DND-41 (cell line): ENCODE results near the gene TDRD9.
A peak's percentile ranks its signal among the peaks of the same experiment; 100 is the strongest.

Source experiments
- ATAC-seq: fragments of 200-7000 bp; cut with Tn5 transposase; 3 replicates; pipeline ENCODE4 v1.9.1; 2021; ENCODE audit warnings: low read depth; ENCODE audit not compliant: insufficient read depth
- DNase-seq: peaks from one replicate; pipeline ENCODE4 v3.0.0-alpha.2; 2020
- H2AFZ ChIP-seq: 2 replicates; pipeline ENCODE4 v1.6.0; 2012; ENCODE audit warnings: low read depth, low read length
- H3K27ac ChIP-seq: 2 replicates; pipeline ENCODE4 v1.5.1; 2012; ENCODE audit warnings: low read length, inconsistent platforms
- H3K27me3 ChIP-seq: fragments of 200-600 bp; sonication (generic); 2 replicates; pipeline ENCODE4 v1.6.0; 2012; ENCODE audit warnings: low read length, mild to moderate bottlenecking, inconsistent platforms; ENCODE audit not compliant: insufficient read depth, poor library complexity
- H3K36me3 ChIP-seq: 2 replicates; pipeline ENCODE4 v1.5.1; 2012; ENCODE audit warnings: low read length, inconsistent platforms; ENCODE audit not compliant: insufficient read depth
- H3K4me1 ChIP-seq: 2 replicates; pipeline ENCODE4 v1.5.1; 2012; ENCODE audit warnings: mild to moderate bottlenecking, low read length; ENCODE audit not compliant: insufficient read depth
- H3K4me2 ChIP-seq: 2 replicates; pipeline ENCODE4 v1.6.0; 2012; ENCODE audit warnings: mild to moderate bottlenecking, moderate library complexity, low read length, inconsistent platforms; ENCODE audit not compliant: insufficient read depth
- H3K4me3 ChIP-seq, 2 experiments: fragments of 200-600 bp in 1 of 2; shearing (Covaris generic) in 1 of 2; 2 replicates each; pipeline ENCODE4 v1.5.1; 2012 to 2016; ENCODE audit warnings: inconsistent platforms in 2 of 2, low read length in 2 of 2, mild to moderate bottlenecking in 2 of 2, low read depth in 1 of 2, moderate library complexity in 1 of 2
- H3K79me2 ChIP-seq: 2 replicates; pipeline ENCODE4 v1.6.0; 2012; ENCODE audit warnings: low read length, inconsistent platforms; ENCODE audit not compliant: insufficient read depth
- H3K9ac ChIP-seq: 2 replicates; pipeline ENCODE4 v1.6.0; 2012; ENCODE audit warnings: low read depth, mild to moderate bottlenecking, inconsistent platforms, low read length, moderate library complexity
- H3K9me3 ChIP-seq: 2 replicates; pipeline ENCODE4 v1.5.1; 2012; ENCODE audit warnings: low read length, moderate library complexity, mild to moderate bottlenecking, inconsistent platforms; ENCODE audit not compliant: insufficient read depth, severe bottlenecking
- H4K20me1 ChIP-seq: 2 replicates; pipeline ENCODE4 v1.6.0; 2012; ENCODE audit warnings: low read length; ENCODE audit not compliant: insufficient read depth
- EZH2 ChIP-seq: IDR thresholded peaks from 3 replicates; pipeline ENCODE4 v1.6.1; 2012; ENCODE audit warnings: borderline replicate concordance, low read depth, mild to moderate bottlenecking, moderate library complexity, low read length, inconsistent platforms; ENCODE audit not compliant: severe bottlenecking
- TF ChIP-seq, protein P1 (sequence below): IDR thresholded peaks from 2 replicates; pipeline ENCODE4 v1.5.1; 2012; ENCODE audit warnings: borderline replicate concordance, low read length, moderate library complexity, mild to moderate bottlenecking; ENCODE audit not compliant: poor library complexity, severe bottlenecking; ENCODE audit errors: extremely low read depth

Gene TDRD9

DNA sequence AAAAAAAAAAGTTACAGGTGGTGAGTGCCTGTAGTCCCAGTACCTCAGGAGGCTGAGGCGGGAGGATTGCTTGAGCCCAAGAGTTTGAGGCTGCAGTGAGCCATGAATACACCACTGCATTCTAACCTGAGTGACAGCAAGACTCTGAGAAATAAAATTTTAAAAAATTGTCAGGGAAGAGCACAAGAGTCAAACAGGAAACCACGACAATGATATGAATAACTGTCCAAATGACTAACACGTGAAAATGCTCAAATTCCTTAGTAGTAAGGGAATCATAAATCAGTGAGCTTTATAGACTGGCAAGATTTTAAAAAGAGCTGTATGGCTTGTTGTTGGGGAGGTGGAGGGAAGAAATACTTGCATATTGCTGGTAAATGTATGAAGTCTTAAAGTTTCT, 144.3 kb downstream of the TDRD9 start:
- Histone ChIP-seq H3K4me3 (no peak overlapping the region), H3K27me3 (no peaks in the 10 kb centered on the region), H2AFZ (no peak overlapping the region), H3K79me2 (no peaks in the 10 kb centered on the region), H3K4me2 (no peak overlapping the region), H3K27ac (no peak overlapping the region), H3K9me3 (peaks cover 7% of the 10 kb centered on the region), H3K36me3 (no peaks in the 10 kb centered on the region), H4K20me1 (no peaks in the 10 kb centered on the region), H3K9ac (no peak overlapping the region), H3K4me1 (0 out of 2 replicates have a peak, but pooled peaks cover under 1% of the 10 kb centered on the region)
- TF ChIP-seq, protein P1, sequence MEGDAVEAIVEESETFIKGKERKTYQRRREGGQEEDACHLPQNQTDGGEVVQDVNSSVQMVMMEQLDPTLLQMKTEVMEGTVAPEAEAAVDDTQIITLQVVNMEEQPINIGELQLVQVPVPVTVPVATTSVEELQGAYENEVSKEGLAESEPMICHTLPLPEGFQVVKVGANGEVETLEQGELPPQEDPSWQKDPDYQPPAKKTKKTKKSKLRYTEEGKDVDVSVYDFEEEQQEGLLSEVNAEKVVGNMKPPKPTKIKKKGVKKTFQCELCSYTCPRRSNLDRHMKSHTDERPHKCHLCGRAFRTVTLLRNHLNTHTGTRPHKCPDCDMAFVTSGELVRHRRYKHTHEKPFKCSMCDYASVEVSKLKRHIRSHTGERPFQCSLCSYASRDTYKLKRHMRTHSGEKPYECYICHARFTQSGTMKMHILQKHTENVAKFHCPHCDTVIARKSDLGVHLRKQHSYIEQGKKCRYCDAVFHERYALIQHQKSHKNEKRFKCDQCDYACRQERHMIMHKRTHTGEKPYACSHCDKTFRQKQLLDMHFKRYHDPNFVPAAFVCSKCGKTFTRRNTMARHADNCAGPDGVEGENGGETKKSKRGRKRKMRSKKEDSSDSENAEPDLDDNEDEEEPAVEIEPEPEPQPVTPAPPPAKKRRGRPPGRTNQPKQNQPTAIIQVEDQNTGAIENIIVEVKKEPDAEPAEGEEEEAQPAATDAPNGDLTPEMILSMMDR = no peak
- TF ChIP-seq EZH2 = no peak
- ATAC-seq = no peak
- DNase-seq = no peak

DNA sequence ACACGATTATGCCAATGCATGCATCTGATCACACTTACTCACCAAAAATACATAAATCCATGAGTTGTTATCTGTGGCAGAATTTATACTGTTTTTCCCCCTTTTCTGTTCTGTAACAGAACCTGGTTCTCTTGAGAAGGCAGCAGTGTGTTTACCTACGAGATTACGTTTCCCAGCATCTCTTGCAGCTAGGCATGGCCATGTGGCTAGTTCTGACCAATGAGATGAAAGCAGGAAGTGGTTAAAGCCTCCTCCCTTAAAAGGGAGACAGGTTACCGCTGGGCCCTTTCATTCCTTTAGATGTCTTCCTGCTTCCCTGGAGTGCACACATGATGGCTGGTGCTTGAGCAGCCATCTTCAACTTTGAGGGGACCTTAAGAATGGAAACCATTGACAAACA, 145.5 kb downstream of the TDRD9 start:
- Histone ChIP-seq H3K36me3 (no peaks in the 10 kb centered on the region), H3K9me3 (peaks cover 7% of the 10 kb centered on the region), H3K27ac (no peak overlapping the region), H3K27me3 (no peaks in the 10 kb centered on the region), H3K4me3 (no peak overlapping the region), H3K79me2 (no peaks in the 10 kb centered on the region), H4K20me1 (no peaks in the 10 kb centered on the region), H3K4me1 (peaks cover 8% of the 10 kb centered on the region), H3K4me2 (no peak overlapping the region), H2AFZ (no peak overlapping the region), H3K9ac (no peak overlapping the region)
- ATAC-seq (no peak), DNase-seq (no peak)
- no peak for TF ChIP-seq EZH2
- TF ChIP-seq, protein P1 = no peak

DNA sequence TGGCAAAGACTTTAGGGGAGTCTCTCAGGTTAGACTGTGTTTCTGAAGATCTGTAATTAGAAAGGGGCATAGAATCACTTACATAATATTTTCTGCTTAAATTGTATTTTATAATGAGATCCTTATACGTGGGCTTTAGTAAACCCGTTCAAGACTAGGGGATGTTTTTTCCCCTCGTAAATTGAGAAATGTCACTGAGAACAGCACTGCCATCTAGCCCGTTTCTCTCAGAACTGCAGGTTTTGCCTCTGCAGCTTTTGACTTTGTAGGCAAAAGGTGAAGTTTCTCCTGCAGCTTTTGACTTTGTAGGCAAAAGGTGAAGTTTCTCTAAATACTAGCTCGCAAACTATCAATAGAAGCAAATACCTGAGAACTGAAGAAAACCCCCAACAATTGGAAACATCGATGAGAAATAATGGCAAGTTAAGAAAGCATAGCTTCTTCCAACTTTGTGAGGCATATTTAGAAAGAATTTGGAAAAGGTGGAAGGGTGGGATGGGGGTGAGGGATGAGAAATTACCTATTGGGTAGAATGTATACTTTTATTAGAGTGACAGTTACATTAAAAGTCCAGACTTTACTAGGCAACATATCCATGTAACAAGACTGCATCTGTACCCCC, 147.4 kb downstream of the TDRD9 start:
- no peak overlapping the region for H3K9ac ChIP-seq
- H3K36me3 ChIP-seq = no peaks in the 10 kb centered on the region
- no peaks in the 10 kb centered on the region for H3K79me2 ChIP-seq
- no peak overlapping the region for H2AFZ ChIP-seq
- peaks cover 7% of the 10 kb centered on the region for H3K9me3 ChIP-seq
- H3K4me1 ChIP-seq = peaks cover 8% of the 10 kb centered on the region
- H3K27me3 ChIP-seq = no peaks in the 10 kb centered on the region
- no peaks in the 10 kb centered on the region for H4K20me1 ChIP-seq
- H3K4me2 ChIP-seq = no peak overlapping the region
- no peak overlapping the region for H3K27ac ChIP-seq
- TF ChIP-seq, protein P1 = peak; percentile 42
- no peak for TF ChIP-seq EZH2
- DNase-seq = no peak
- no peak overlapping the region for H3K4me3 ChIP-seq
- ATAC-seq = no peak
